Muscle layer of duodenum (tissue), 2 donors: ENCODE measurements around the gene CARHSP1.
"Not testable (repeated sequence)": the region's sequence is repeated elsewhere in the genome, so short reads cannot be mapped to it uniquely, and the experiment has no call there.

Experiments used
- H3K27ac ChIP-seq: one replicate; pipeline ENCODE4 v1.7.0; 2013; ENCODE audit warnings: mild to moderate bottlenecking, low read length
- H3K27me3 ChIP-seq: one replicate; pipeline ENCODE4 v1.7.0; 2013; ENCODE audit warnings: low read depth, mild to moderate bottlenecking, control low read depth, low read length
- H3K36me3 ChIP-seq, 2 donors: one replicate each; pipeline ENCODE4 v1.7.0; 2013; ENCODE audit warnings: low read length in 2 of 2, control low read depth in 1 of 2, mild to moderate bottlenecking in 1 of 2; ENCODE audit not compliant: insufficient read depth in 2 of 2, control insufficient read depth in 1 of 2
- H3K4me1 ChIP-seq, 2 donors: one replicate each; pipeline ENCODE4 v1.7.0; 2013; ENCODE audit warnings: low read length in 2 of 2, mild to moderate bottlenecking in 2 of 2, control low read depth in 1 of 2, moderate library complexity in 1 of 2; ENCODE audit not compliant: insufficient read depth in 2 of 2, control insufficient read depth in 1 of 2
- H3K4me3 ChIP-seq, 2 donors: one replicate each; pipeline ENCODE4 v1.7.0; 2013; ENCODE audit warnings: low read length in 2 of 2, low read depth in 1 of 2, mild to moderate bottlenecking in 1 of 2
- H3K9me3 ChIP-seq, 2 donors: one replicate each; pipeline ENCODE4 v1.7.0; 2013; ENCODE audit warnings: low read length in 2 of 2, control low read depth in 1 of 2, mild to moderate bottlenecking in 1 of 2; ENCODE audit not compliant: control insufficient read depth in 1 of 2
- donor health status: healthy.

The CARHSP1 gene

GRCh38 chr16:8868416-8869211, at the start of gene CARHSP1:
TSS of gene CARHSP1 (minus strand) at chr16:8869006. CDS start at chr16:8859328, 9,678 bp downstream.
- Histone ChIP-seq H3K27ac (peak within 1 kb of the TSS; percentile 85), H3K9me3 (no peaks in the 10 kb centered on the region)

GRCh38 chr16:8917336-8917735, 48.5 kb upstream of the CARHSP1 start:
- H3K27me3 ChIP-seq, H3K9me3 ChIP-seq, H3K4me3 ChIP-seq, H3K4me1 ChIP-seq, H3K27ac ChIP-seq: not testable (repeated sequence)
- peaks cover 52 to 92% of the 10 kb centered on the region in 2 donors for H3K36me3 ChIP-seq

More at GRCh38 chr16:8868416-8869211, at the start of gene CARHSP1:
- Histone ChIP-seq H3K36me3 (no peaks in the 10 kb centered on the region), H3K27me3 (no peaks in the 10 kb centered on the region), H3K4me3 (peak within 1 kb of the TSS; percentile 87 to 89), H3K4me1 (peaks cover 0 to 40% of the 10 kb centered on the region in 2 donors)

GRCh38 chr16:8916541-8917225, 47.9 kb upstream of the CARHSP1 start:
- Histone ChIP-seq H3K36me3 (peaks cover 51 to 92% of the 10 kb centered on the region in 2 donors), H3K4me3 (no peak overlapping the region), H3K27me3 (no peaks in the 10 kb centered on the region), H3K4me1 (no peaks in the 10 kb centered on the region), H3K27ac (no peak overlapping the region), H3K9me3 (no peaks in the 10 kb centered on the region)

GRCh38 chr16:8915722-8916301, 47.0 kb upstream of the CARHSP1 start:
- H3K9me3 ChIP-seq = no peaks in the 10 kb centered on the region
- H3K36me3 ChIP-seq = peaks cover 52 to 92% of the 10 kb centered on the region in 2 donors

DNA sequence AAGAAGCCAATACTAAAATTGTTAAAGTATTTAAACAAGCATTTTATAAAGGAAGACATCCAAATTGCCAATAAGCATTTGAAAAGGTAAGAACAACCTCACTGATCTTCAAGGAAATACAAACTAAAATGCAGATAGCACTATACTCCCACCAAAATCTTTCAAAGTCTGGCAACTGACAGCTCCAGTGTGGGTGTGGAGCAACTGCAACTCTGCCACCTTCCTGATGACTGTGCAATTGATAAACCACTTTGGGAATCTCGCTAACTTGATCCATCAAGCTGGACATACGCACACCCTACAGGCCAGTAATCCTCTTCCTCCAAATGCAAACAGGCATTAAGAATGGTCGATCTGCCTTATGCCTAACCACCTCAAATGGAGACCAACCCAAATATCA, 45.3 kb upstream of the CARHSP1 start:
- H3K4me1 ChIP-seq = no peaks in the 10 kb centered on the region
- H3K9me3 ChIP-seq = no peaks in the 10 kb centered on the region
- H3K4me3 ChIP-seq = no peak overlapping the region
- H3K27ac ChIP-seq = no peak overlapping the region
- H3K36me3 ChIP-seq = peaks cover 44 to 93% of the 10 kb centered on the region in 2 donors
- no peaks in the 10 kb centered on the region for H3K27me3 ChIP-seq

More at GRCh38 chr16:8915722-8916301, 47.0 kb upstream of the CARHSP1 start:
- no peak overlapping the region for H3K27ac ChIP-seq
- no peak overlapping the region for H3K4me3 ChIP-seq
- no peaks in the 10 kb centered on the region for H3K4me1 ChIP-seq
- no peaks in the 10 kb centered on the region for H3K27me3 ChIP-seq

DNA sequence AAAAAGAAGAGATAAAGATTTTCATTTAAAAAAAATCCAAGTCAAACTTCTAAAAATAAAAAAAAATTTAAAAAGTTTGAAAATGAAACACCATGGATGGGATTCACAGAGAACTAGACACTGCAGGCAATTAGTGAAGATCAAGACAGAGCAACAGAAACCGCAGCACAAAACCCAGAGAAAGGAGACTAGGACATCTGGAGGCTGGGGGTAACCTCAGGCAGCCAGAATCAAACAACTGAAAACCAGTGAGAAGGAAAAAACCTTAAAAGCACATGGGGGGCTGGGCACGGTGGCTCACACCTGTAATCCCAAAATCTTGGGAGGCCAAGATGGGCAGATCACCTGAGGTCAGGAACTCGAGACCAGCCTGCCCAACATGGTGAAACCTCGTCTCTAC, 44.0 kb upstream of the CARHSP1 start:
- Histone ChIP-seq H3K27ac (no peak overlapping the region), H3K4me1 (no peaks in the 10 kb centered on the region), H3K9me3 (no peaks in the 10 kb centered on the region), H3K4me3 (no peak overlapping the region), H3K27me3 (no peaks in the 10 kb centered on the region), H3K36me3 (peaks cover 48 to 93% of the 10 kb centered on the region in 2 donors)

DNA sequence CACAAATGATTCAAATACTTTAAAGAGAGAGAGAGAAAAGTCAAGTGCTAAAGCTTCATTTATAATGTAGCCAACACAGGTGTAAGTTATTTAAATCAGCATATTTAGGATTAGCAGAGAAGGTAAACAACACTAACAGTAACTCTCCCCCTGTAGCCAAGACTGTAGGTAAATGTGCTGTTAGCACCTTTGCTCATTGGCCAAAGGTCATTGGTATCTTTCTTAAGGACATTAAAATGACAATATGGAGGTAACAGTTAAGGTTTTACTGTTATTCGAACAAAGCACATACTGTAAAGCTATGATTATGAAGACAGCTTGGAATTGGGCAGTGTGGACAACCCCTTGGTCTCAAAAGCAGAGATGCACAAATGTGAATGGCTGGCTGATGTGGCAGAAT, 42.0 kb upstream of the CARHSP1 start:
- H3K4me3 ChIP-seq = no peak overlapping the region
- no peak overlapping the region for H3K27ac ChIP-seq
- H3K9me3 ChIP-seq = no peaks in the 10 kb centered on the region
- H3K27me3 ChIP-seq = no peaks in the 10 kb centered on the region
- no peaks in the 10 kb centered on the region for H3K4me1 ChIP-seq
- peaks cover 61 to 97% of the 10 kb centered on the region in 2 donors for H3K36me3 ChIP-seq

GRCh38 chr16:8908810-8909468, 40.1 kb upstream of the CARHSP1 start:
- Histone ChIP-seq H3K27ac (no peak overlapping the region), H3K27me3 (no peaks in the 10 kb centered on the region), H3K36me3 (peaks cover 57 to 93% of the 10 kb centered on the region in 2 donors), H3K9me3 (no peaks in the 10 kb centered on the region), H3K4me1 (no peaks in the 10 kb centered on the region), H3K4me3 (no peak overlapping the region)

- Histone ChIP-seq H3K27ac (no peak overlapping the region), H3K4me3 (no peak overlapping the region), H3K9me3 (no peaks in the 10 kb centered on the region), H3K4me1 (no peaks in the 10 kb centered on the region), H3K36me3 (peaks cover 68 to 92% of the 10 kb centered on the region in 2 donors), H3K27me3 (no peaks in the 10 kb centered on the region)
Measured at GRCh38 chr16:8907096-8907495, 38.3 kb upstream of the CARHSP1 start.

- Histone ChIP-seq H3K27me3 (no peaks in the 10 kb centered on the region), H3K4me1 (no peaks in the 10 kb centered on the region), H3K27ac (no peak overlapping the region), H3K4me3 (no peak overlapping the region), H3K9me3 (no peaks in the 10 kb centered on the region), H3K36me3 (peaks cover 69 to 92% of the 10 kb centered on the region in 2 donors)
Measured at GRCh38 chr16:8905795-8906591, 37.2 kb upstream of the CARHSP1 start.
